Loucy (cell line): ENCODE measurements around the gene NRG2.

Source experiments
- H2AFZ ChIP-seq: fragments of 200-600 bp; sonication (generic); 2 replicates; pipeline ENCODE4 v1.6.0; 2016; ENCODE audit warnings: antibody characterized with exemption, mild to moderate bottlenecking, low read length, moderate library complexity
- H3F3A ChIP-seq: fragments of 200-600 bp; 2 replicates; pipeline ENCODE4 v1.6.0; 2016; ENCODE audit warnings: antibody characterized with exemption, low read depth, mild to moderate bottlenecking
- H3K27me3 ChIP-seq: fragments of 200-600 bp; sonication (generic); 2 replicates; pipeline ENCODE4 v1.6.1; 2014; ENCODE audit warnings: low read length, mild to moderate bottlenecking; ENCODE audit not compliant: insufficient read depth, poor library complexity, severe bottlenecking
- H3K36me3 ChIP-seq: fragments of 200-600 bp; sonication (generic); 2 replicates; pipeline ENCODE4 v1.6.1; 2016; ENCODE audit warnings: low read length; ENCODE audit not compliant: insufficient read depth
- H3K4me1 ChIP-seq: fragments of 200-600 bp; sonication (generic); 2 replicates; pipeline ENCODE4 v1.5.1; 2014; ENCODE audit warnings: low read length, mild to moderate bottlenecking; ENCODE audit not compliant: insufficient read depth, poor library complexity, severe bottlenecking
- H3K4me2 ChIP-seq: fragments of 200-600 bp; sonication (generic); 2 replicates; pipeline ENCODE4 v1.6.0; 2014; ENCODE audit warnings: antibody characterized with exemption, low read length, low read depth, mild to moderate bottlenecking; ENCODE audit not compliant: poor library complexity, severe bottlenecking
- H3K4me3 ChIP-seq: fragments of 200-600 bp; sonication (generic); 2 replicates; pipeline ENCODE4 v1.5.1; 2014; ENCODE audit warnings: low read length, mild to moderate bottlenecking, mixed read lengths; ENCODE audit not compliant: poor library complexity, severe bottlenecking
- H3K79me2 ChIP-seq: fragments of 200-600 bp; sonication (generic); 2 replicates; pipeline ENCODE4 v1.6.1; 2014; ENCODE audit warnings: low read length; ENCODE audit not compliant: insufficient read depth
- H3K9ac ChIP-seq: fragments of 200-600 bp; sonication (generic); 2 replicates; pipeline ENCODE4 v1.6.0; 2014; ENCODE audit warnings: mild to moderate bottlenecking, low read depth, low read length, moderate library complexity; ENCODE audit not compliant: poor library complexity, severe bottlenecking
- H3K9me2 ChIP-seq: fragments of 200-600 bp; sonication (generic); replicated peaks from 2 replicates; pipeline ENCODE4 v1.6.1; 2016; ENCODE audit warnings: low read depth, low read length, mixed read lengths
- H3K9me3 ChIP-seq: fragments of 200-600 bp; sonication (generic); 2 replicates; pipeline ENCODE4 v1.6.1; 2014; ENCODE audit warnings: mild to moderate bottlenecking, antibody characterized with exemption, low read length, low read depth; ENCODE audit not compliant: insufficient read depth
- H4K20me1 ChIP-seq: fragments of 200-600 bp; sonication (generic); 2 replicates; pipeline ENCODE4 v1.6.0; 2014; ENCODE audit warnings: antibody characterized with exemption, low read length, mild to moderate bottlenecking; ENCODE audit not compliant: insufficient read depth, poor library complexity, severe bottlenecking
- CTCF ChIP-seq: fragments of 200-600 bp; sonication (generic); conservative IDR thresholded peaks from 2 replicates; pipeline ENCODE4 v1.5.1; 2014; ENCODE audit warnings: mild to moderate bottlenecking, antibody characterized with exemption, low read length
- EZH2phosphoT487 ChIP-seq: fragments of 200-600 bp; IDR thresholded peaks from 2 replicates; pipeline ENCODE4 v1.6.1; 2018; ENCODE audit warnings: antibody characterized with exemption, mild to moderate bottlenecking, moderate library complexity, borderline replicate concordance

The NRG2 gene

GRCh38 chr5:139897982-139898381 is 145.1 kb downstream of the NRG2 start:
- H3K9me3 ChIP-seq, result no peaks in the 10 kb centered on the region
- no peak overlapping the region for H2AFZ ChIP-seq
- H3K4me1 ChIP-seq, result no peaks in the 10 kb centered on the region
- no peaks in the 10 kb centered on the region for H4K20me1 ChIP-seq
- H3F3A ChIP-seq, result no peaks in the 10 kb centered on the region
- TF ChIP-seq EZH2phosphoT487, result no peak
- TF ChIP-seq CTCF, result no peak
- no peaks in the 10 kb centered on the region for H3K36me3 ChIP-seq
- no peaks in the 10 kb centered on the region for H3K9me2 ChIP-seq
- H3K27me3 ChIP-seq, result no peaks in the 10 kb centered on the region
- H3K4me3 ChIP-seq, result no peak overlapping the region
- H3K79me2 ChIP-seq, result no peaks in the 10 kb centered on the region
- H3K9ac ChIP-seq, result no peak overlapping the region
- H3K4me2 ChIP-seq, result no peak overlapping the region

- H3K9me3 ChIP-seq, result no peaks in the 10 kb centered on the region
- TF ChIP-seq CTCF (no peak), EZH2phosphoT487 (no peak)
- H2AFZ ChIP-seq, result no peak overlapping the region
- no peaks in the 10 kb centered on the region for H4K20me1 ChIP-seq
- H3K4me3 ChIP-seq, result no peak overlapping the region
- no peak overlapping the region for H3K9ac ChIP-seq
- no peaks in the 10 kb centered on the region for H3K36me3 ChIP-seq
- no peaks in the 10 kb centered on the region for H3K79me2 ChIP-seq
- no peaks in the 10 kb centered on the region for H3K9me2 ChIP-seq
- H3F3A ChIP-seq, result no peaks in the 10 kb centered on the region
- no peak overlapping the region for H3K4me2 ChIP-seq
- H3K4me1 ChIP-seq, result no peaks in the 10 kb centered on the region
- H3K27me3 ChIP-seq, result no peaks in the 10 kb centered on the region
Observed at GRCh38 chr5:139897342-139897741, 145.8 kb downstream of the NRG2 start.

DNA sequence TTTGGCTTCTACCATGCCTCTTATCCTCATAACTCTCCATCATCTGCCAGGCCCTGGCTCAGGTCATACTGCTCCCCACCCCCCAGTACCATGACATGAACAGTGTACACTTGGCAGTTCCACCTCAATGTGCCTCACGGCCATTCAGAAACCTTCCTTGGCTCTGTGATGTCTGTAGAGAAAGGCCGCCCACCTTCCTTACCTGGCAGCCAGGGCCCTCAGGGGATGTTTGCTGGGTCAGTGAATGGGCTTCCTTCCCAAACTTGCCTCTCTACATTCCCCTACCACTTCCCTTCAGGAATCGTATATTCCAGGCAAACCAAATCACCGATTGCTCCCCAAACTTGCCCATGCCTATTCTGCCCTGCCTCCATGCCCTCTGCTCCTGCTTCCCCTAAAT is 146.4 kb downstream of the NRG2 start:
- Histone ChIP-seq H3F3A (no peaks in the 10 kb centered on the region), H3K36me3 (no peaks in the 10 kb centered on the region), H3K4me2 (no peak overlapping the region), H3K9me2 (no peaks in the 10 kb centered on the region), H2AFZ (no peak overlapping the region), H3K9ac (no peak overlapping the region), H4K20me1 (no peaks in the 10 kb centered on the region), H3K79me2 (no peaks in the 10 kb centered on the region), H3K4me3 (no peak overlapping the region), H3K9me3 (no peaks in the 10 kb centered on the region), H3K4me1 (no peaks in the 10 kb centered on the region), H3K27me3 (no peaks in the 10 kb centered on the region)
- no peak for TF ChIP-seq CTCF
- no peak for TF ChIP-seq EZH2phosphoT487
